Purkinje cell (primary cell): ENCODE results near the gene FCSK. TPM values are rescaled to one million over a fixed set of nuclear protein-coding genes. Genes with fewer than 3 reads are reported as not detected.

Experiments used
- polyA plus RNA-seq: library from polyadenylated mRNA; unstranded; fragments of >200 nt; fragmentation: Nextera tagmentation; gene quantifications from 2 replicates; pipeline ENCODE4 v1.2.1, GENCODE V29; 2014

Gene FCSK
- 0.27 and 0.69 TPM in 2 replicates for polyA plus RNA-seq

GRCh38 chr16:70454222-70455034 lies at the start of gene FCSK:
FCSK (plus strand) TSS chr16:70454595; CDS start chr16:70463191, 8,596 bp downstream.

DNA sequence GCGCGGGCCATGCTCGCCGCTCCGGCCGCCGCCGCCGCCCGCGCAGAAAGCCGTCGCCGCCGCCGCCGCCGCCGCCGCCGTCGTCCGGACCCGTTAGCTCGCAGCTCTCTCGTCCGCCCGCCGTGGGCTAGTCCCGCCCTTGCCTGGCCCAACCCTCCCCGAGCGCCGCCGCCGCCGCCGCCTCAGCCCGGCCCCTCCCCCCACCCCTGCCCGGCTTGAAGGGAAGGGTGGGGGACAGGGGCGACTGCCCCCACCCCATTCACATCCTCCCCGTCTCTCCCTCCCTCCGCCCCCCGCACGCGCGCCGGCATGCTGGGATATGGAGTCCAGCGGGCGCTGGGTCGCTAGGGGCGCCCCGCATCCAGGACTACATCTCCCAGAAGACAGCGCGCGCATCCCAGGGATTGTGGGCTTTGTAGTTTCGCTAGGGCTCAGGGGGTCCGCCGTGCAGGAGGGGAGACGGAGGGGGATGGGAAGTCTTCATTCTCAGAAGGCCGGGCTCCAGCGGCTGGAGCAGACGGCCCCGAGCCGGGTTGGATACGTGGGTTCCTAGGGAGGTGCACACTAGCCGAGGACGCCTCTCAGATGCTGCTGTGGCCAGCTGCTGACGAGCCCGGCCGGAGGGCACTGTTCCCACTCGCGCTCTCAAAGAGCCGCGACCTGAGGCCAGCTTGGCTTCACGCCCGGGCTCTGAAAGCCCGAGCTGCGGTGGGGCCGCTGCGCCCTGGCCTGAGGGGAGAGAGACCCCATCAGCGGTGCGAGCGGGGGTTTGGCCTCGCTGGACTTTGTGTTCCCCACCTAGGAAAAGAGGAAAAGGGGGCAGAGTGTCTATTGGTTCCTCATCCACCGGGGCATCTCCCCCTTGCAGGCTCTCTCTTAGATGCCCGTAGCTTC lies 15.2 kb upstream of the FCSK start, which contains the start of gene ST3GAL2:
ST3GAL2 (minus strand) TSS at position 132 of the 894 bp plus-strand sequence. CDS start 40,570 bp downstream, outside the sequence.

DNA sequence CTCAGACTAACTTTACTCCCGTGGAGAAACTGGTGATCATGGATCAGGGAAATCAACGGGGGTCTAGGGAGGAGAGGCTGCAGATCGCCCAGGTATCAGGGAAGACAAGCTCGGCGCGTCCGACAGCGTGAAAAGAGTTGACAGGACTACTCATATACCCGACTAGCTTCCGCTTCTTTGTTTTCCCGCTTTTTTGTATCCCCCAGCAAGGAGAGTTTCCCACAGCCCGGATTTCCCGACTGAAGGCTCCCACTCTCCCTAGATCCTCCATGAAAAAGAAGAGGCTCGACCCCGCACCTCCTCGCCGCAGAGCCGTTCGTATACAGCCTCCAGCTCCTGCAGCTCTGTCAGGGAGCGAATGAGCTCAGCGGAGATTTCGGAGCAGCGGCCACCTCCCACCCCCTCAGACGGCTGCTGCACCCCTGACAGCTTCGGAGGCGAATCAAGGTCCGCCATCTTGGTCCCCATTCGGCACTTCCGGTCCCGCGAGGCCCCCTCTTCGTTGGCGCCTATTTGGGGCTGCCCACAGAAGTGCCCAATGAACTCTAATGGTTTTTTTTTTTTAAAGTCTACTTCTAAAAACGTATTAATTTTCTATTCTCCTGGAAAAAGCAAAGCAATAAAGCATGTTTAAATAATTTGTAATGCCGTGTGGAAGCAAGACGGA lies 68.8 kb downstream of the FCSK start, which contains the start of gene COG4:
COG4 (minus strand) TSS at position 479 of the 667 bp plus-strand sequence; CDS start at position 468, 11 bp downstream.

DNA sequence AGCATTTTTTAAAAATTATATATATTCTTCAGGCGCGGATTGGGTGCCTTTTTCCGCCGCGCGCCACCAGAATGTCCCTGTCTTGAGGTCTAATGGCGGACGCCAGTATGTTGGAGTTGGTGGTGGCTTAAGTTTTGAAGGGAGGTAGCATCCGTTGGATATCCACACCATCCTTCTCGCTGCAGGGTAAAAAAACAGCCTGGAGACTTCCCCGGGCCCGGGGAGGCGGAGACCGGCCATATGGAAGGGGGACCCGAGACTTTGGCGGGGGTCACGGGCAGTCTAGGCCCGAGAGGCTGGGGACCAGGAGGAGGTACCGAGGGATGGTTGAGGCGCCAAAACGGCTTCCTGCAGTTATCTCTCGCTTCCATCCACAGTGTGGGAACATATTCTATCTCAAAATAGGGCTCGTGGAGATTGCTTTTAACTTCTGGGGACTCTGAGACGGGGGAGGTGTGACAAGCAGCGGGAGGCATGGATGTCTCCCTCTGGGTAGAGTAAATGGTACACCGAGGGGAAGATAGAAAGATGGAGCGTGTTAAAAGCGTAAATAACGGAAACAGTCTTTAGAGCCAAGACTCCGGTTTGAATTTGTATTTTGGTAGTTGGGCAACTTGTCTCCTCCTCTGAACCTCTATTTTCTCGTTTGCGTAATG lies 69.5 kb downstream of the FCSK start, which contains the start of gene SF3B3:
SF3B3 (plus strand) TSS at position 74 of the 656 bp plus-strand sequence. CDS start 2,841 bp downstream, outside the sequence.

Other genes starting within 250 kb of the FCSK start
- gene EXOSC6, start 202.7 kb upstream of the FCSK start, polyA plus RNA-seq: 13.9 and 22.3 TPM in 2 replicates
- gene AARS1, start 165.1 kb upstream of the FCSK start, polyA plus RNA-seq: 42.2 and 47.7 TPM in 2 replicates
- gene DDX19B, start 155.4 kb upstream of the FCSK start, polyA plus RNA-seq: 8.2 and 8.5 TPM in 2 replicates
- gene DDX19A, start 107.7 kb upstream of the FCSK start, polyA plus RNA-seq: 26.9 and 30.6 TPM in 2 replicates
- gene ST3GAL2, start 15.5 kb upstream of the FCSK start, polyA plus RNA-seq: 1.2 and 1.6 TPM in 2 replicates
- gene COG4, start 69.0 kb downstream of the FCSK start, polyA plus RNA-seq: 23.3 and 24.3 TPM in 2 replicates
- 52.6 and 56.8 TPM in 2 replicates for gene SF3B3, start 69.2 kb downstream of the FCSK start, polyA plus RNA-seq
- 1.7 TPM in 1 of 2 replicates, not detected in the other for gene IL34, start 192.0 kb downstream of the FCSK start, polyA plus RNA-seq
- gene MTSS2, start 231.5 kb downstream of the FCSK start, polyA plus RNA-seq: 6.5 and 9.3 TPM in 2 replicates